ENCODE measurements around the gene RHBDF2.

RHBDF2 gene

DNA sequence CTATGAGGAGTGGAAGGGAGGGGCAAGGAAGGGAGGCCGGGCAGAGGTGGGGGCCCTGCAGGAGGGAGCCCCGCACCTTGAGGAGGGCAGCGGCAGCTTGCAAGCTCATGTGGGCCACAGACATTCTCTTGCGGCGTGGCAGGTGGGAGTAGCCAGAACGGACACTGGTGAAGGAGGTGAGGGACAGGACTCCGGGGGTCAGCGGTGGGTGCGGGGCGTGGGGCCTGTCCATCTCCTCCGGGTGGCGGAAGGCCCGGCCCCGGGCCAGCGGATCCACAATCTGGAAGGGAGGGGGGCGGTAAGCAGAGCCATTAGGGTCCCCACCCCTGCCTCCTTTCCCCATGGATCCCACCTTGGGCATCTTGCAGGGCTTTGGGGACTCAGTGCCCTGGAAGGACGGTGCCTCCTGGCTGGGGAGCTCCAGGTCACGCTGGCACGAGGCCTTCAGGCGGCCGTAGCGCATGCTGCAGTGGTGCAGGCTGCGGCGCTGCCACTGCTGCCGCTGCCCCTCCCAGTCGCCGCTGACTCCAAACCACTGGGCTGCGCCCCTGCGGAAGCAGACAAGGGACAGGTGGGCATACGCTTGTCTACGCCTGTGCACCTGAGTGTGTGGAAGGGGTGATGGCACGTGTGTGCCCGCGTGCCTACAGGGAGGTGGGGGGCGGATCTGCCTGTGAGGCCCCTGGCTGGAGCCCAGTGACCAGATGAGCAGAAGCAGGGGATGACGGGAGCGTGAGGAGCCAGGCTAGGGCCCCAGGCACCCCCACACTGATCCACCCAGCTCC, 22.3 kb downstream of the RHBDF2 start:
- DNase-seq (ENCODE audit: low read depth): no peak

DNA sequence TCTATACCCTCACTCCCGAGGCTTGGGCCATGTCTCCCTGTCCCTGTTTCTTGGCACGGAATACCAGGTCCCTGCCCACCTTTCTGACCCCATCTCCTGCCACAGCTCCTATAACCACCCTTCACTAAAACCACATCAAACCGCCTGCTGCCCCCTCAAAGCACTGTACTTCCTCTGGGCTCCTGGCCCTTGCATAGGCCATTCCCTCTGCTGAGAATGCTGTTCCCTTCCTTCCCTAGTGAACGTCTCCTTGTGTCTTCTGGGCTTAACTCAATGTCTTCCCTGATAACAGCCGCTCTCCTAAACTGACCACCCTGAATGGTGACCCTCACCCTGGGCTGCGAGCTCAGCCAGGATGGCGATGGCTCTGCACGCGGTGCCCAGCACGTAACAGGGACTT, 23.1 kb downstream of the RHBDF2 start:
- DNase-seq (ENCODE audit: low read depth): no peak

DNA sequence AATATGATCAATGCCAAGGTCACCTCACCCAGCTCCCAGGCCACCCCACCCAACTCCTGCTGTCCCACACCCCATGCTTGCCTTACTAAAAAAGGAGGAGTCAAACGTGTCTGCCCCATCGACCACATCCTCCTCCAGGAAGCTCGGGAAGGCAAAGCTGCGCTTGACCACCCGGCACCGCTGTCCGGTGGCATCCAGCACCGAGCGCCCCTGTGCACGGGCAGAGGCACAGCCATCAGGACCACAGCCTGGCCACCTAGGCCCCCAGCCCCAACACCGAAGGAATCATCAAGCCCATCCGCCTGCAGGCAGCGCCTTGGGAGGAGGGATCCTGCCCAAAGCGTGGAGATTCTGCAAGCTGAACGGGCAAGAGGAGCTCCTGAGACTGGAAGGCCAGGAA, 23.6 kb downstream of the RHBDF2 start:
- no peak for DNase-seq (ENCODE audit: low read depth)

DNA sequence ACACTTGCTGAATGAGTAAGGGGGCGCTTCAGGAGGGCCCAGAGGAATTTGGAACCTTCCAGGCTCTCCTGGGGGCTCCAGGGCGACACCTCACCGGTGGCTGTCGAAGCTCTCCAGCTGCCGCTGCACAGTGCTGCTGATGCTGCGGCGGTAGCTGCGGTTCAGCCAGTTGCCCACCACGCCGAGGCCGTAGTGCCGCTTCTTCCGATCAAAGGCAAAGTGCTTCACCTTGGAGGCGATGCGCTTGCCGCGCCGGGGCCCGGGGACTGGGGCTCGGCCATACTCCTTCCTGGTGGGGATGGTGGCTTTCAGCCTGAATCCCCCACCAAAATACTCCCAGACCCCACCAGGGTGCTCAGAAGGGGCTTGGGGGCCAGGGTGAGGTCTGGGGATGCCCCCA, 24.5 kb downstream of the RHBDF2 start:
- DNase-seq (ENCODE audit: low read depth): no peak

DNA sequence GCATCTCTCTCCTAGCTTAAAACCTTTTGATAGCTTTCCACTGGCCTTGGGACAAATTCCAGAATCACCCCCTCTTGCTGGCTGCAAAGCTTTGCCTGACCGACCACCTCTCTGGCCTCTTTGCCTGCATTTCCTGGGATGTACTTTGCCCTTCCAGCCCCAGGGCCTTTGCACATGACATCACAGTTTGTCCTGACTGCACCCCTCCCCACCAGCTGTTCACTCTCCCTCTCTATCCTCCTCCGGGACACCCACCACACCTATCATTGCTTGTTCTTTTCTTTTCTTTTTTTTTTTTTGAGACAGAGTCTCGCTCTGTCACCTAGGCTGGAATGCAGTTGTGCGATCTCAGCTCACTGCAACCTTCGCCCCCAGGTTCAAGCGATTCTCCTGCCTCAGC, 25.9 kb downstream of the RHBDF2 start:
- DNase-seq (ENCODE audit: low read depth): no peak

DNA sequence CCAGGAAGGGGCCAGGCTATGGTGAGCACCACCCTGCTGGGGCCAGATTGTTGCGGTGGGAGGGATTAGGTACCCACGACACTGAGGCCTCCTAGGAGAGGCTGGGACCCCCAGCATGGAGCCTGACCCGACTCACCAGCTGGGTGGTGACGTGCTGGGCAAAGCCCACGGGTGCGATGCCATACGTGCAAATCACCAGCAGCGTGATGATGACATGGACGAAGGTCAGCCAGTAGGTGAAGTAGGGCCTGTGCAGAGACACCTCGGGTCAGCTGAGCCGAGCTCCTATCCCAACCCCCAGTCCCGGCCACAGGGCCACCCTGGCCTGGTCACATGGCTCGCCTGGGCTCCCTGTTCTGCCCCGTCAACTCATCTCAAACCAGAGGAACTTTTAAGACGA, 26.3 kb downstream of the RHBDF2 start:
- DNase-seq (ENCODE audit: low read depth): no peak

DNA sequence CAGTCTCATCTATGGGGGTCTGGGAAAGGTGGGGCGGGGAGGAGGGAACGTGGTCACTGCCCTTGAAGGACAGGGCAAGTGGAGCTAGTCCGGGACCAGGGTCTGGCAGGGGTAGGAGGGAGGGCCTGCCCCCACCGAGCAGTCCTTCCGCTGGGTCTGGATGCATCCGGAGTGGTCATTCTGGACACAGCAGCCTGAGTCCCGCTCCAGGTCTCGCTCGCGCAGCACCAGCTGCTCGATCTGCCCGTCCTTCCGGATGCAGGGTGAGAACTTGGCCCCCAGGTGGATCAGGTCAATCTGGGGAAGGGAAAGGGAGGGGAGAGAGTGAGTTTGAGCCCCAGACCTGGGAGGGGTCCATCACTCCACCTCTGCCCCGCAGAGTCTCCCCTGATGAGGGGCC, 27.0 kb downstream of the RHBDF2 start:
- no peak for DNase-seq (ENCODE audit: low read depth)

DNA sequence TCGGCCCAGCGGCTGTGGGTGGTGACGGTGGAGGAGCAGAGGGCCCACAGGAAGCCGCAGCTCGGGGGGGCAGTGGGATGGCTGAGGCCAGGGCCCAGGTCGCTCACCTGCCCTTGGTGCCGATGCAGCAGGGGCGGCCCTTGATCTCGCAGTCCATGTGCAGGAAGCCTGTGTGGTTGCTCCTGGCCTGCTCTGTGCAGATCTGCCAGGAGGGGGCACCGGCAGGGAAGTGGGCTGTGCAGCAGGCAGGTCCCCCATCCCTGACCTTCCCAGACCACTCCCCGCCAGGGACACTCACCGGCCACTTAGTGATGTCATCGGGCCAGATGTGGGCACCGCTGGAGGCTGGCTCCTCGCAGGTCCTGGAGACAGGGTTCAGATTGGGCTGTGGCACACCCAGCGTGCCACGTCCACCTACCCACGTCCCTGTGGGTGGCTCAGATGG, 27.7 kb downstream of the RHBDF2 start:
- no peak for DNase-seq (ENCODE audit: low read depth)

DNA sequence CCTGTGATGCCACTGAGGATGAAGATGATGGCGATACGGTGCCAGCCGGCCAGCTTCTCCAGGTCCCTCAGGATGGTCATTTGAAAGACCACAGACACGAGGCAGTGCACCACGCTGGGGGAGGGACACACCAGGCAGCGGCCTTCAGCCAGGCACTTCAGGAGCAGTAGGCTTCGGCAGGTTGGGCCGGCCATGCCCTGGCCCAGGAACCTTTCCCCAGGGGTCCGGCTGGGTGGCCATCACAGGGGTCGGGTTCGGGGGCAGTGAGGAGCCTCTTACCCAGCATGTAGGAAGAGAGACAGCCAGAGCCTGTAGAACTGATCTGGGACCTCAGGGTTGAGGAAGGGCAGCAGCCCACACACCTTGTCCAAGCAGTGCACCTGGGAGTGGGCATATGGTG, 28.5 kb downstream of the RHBDF2 start:
- DNase-seq (ENCODE audit: low read depth): no peak

DNA sequence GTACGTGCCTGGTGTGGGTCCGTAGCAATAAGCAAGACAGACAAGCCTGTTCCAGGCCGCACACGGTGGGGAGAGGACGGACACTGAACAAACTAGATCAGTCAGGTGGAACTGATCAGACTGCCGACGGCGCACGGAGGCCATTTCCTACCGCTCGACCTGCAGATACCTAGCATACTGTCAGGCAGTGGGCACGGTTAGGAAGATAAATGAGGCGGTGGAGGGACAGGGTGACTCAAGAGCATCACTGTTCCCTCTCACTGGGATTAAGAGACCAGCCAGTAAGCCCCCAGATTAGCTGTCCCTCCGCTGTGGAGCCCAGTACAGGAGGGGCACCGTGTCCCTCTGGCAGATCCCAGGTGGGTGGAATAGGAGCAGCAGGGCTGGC, 29.0 kb downstream of the RHBDF2 start:
- no peak for DNase-seq (ENCODE audit: low read depth)

DNA sequence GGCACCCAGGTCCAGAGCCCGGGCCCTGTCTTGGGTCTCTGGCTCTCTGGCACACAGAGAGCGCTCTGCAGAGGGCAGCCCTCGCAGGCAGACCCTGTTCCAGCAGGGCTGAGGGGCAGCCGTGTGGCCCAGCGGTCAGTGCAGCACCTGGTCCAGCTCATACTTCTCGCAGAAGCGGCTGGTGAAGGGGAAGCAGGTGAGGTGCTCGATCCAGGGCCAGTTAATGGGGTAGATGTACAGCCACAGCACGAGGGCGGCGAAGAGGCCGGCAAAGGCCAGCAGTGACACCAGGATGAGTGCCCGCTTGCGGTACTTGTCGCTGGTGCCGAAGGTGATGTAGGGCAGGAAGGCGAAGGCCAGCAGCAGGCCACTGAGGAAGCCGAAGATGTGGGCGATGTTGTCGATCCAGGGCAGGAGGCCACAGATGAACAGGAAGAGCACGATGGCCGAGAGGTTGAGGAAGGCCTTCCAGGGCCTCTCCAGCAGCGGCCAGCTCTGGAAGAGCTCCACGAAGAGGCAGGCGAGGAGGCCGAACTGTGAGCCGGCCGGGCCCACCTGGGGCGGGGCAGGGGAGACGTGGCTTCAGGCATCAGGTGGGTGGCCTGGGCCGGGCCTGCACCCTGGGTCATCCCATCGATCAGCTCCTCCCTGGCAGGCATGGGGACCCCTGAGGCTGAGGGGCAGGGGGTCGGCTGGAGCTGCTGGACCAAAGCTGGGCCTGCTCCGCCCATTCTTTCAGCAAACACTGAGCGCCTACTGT, 29.5 kb downstream of the RHBDF2 start:
- DNase-seq (ENCODE audit: low read depth): no peak

DNA sequence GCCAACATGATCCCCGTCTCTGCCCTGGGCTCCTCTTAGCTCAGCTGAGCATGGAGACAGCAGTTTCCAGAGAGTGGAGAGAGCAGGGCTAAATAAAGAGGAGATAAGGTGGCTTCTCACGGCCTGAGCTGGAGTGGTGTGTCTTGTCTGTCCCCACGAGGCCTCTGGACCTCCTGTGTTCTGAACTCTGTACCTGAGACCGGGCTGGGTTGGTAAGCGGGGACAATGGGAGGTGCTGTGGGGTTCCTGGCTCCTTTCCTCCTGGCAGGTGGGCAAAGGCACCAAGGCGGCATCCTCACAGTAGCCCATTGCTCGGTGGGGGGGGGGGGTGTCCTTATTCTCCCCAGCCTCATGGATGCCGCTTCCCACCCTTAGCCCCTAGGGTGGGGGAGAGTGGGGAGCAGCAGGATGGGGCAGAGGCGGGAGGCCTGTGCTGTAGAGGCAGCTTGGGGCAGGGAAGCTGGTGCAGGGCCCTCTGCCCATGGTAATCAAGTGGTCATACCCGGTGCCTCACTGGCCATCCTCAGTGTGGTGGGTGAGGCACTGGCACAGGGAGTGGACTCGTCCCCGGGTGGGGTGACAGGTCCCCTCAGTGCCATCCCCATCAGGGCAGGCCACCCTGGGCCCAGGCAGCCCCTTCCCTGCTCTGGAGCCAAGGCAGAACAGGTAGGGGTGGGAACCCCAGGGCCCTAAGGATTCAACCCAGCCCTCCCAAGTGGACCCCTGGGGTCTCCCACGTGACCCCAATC, 31.1 kb downstream of the RHBDF2 start:
- DNase-seq (ENCODE audit: low read depth): no peak

DNA sequence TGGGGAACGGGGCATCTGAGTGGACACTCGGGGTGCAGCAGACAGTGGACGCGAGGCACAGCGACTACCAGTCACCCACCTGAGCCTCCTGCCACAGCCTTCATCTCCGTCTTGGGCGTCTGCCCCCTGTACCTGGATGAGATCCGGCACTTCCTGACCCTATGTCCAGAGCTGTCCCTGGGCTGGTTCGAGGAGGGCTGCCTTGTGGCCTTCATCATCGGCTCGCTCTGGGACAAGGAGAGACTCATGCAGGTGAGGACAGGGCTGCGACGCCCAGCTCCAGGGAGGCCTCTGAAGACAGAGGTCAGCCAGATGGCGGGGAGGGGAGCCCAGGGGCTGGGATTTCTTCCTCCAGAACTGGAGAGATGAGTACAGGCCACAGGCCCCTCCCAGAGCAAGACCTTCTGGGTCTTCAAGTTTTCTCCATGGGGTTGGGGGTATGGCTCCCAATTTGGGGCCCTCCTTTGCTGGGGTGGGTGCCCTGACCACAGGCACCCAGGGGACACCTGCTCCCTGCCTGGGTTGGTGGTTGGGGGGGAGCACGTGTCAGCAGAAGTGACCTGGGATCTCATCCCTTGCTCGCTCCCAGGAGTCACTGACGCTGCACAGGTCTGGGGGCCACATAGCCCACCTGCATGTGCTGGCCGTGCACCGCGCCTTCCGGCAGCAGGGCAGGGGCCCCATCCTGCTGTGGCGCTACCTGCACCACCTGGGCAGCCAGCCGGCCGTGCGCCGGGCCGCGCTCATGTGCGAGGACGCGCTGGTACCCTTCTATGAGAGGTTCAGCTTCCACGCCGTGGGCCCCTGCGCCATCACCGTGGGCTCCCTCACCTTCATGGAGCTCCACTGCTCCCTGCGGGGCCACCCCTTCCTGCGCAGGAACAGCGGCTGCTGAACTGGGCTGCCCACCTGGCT, 31.9 kb downstream of the RHBDF2 start:
- DNase-seq (ENCODE audit: low read depth): no peak

DNA sequence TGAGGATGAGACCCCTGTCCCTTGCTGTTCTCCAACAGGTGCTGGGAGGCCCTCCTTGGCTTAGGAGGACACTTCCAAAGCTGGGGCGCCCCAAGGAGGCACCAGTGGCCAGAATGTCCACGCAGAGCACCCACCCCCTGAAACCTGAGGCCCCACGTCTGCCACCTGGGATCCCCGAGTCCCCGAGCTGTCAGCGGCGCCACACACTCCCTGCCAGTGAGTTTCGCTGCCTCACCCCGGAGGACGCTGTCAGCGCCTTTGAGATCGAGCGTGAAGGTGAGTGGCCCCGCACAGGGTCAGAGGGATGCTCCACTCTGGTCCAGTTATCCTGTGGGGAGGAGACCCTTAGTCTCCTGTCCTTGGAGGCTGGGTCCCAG, 32.6 kb downstream of the RHBDF2 start:
- no peak for DNase-seq (ENCODE audit: low read depth)

DNA sequence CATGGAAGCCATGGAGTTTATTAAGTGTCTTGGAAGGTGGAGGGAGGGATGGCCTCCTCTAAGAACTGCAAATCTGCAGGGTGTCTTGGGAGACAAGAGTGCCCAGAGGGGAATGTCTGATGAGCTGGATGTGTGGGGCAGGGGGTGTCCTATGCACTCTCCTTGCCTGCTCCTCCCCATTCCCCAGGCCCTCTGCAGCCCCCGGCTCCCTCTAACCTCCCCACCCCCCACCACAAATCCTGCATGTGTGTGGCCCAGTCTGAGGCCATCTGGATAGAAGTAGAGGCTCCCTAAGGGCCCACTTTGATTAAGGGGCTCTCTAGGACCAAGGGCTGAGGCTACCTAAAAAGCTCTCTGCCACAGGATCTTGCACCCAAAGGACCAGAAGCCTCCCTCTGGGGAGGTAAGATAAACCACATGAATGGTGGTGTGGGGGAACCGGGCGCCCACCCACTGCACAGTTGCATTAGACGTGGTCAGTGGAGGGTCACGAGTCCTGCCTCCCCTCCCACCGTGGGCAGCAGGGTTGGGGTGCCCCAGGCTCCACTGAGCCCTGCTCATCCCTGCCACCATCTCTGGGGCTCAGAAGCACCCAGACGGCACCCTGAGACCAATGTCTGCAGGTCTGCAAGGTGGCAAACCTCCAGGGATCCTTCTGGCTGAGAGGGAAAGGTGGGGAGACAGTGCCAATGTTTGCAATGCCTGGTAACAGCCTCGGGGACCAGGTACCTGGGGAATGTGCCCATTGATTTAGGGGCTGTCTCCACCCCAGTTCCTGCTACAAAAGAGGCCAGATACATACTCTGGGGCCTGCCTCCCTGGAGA, 33.2 kb downstream of the RHBDF2 start:
- no peak for DNase-seq (ENCODE audit: low read depth)

DNA sequence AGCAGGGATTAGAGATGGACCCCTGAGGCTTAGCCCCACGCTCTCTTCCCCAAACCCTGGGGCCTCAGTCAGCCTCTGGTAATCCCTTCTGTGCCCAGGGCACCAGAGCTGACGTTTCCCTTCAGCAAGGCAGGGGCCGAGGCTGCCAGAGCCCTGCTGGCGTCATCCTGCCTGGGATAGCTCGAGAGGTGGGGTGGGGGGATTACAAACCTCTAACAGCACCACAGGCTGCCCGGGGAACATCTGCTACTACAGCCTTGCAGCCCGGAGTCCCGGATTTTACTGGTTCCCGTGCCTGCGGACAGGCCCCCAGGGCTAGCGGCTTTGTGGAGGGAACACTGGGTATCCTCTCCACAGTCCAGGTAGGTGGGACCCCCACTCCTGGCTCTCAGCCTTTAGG, 33.9 kb downstream of the RHBDF2 start, which contains the start of gene AANAT:
TSS of gene AANAT (plus strand) at position 238 of the 400 bp plus-strand sequence. CDS start 1,144 bp downstream, outside the sequence.
- no peak for DNase-seq (ENCODE audit: low read depth)

DNA sequence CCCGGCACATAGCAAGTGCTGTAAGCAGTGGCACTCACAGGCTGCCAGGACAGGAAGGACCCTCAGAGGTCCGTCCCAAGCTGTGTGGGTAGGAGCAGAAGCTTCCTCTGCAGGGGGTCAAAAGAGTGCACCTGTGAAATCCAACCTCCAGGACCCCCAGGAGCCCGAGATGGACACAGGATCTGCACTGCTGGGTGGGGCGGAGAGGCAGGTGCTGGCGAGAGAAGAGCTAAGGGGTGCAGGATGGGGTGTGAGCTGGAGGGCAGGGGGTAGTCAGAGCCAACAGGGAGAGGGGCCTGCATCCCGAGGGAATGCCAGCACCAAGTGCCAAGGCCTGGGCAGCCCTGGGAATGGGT, 34.5 kb downstream of the RHBDF2 start:
- no peak for DNase-seq (ENCODE audit: low read depth)

DNA sequence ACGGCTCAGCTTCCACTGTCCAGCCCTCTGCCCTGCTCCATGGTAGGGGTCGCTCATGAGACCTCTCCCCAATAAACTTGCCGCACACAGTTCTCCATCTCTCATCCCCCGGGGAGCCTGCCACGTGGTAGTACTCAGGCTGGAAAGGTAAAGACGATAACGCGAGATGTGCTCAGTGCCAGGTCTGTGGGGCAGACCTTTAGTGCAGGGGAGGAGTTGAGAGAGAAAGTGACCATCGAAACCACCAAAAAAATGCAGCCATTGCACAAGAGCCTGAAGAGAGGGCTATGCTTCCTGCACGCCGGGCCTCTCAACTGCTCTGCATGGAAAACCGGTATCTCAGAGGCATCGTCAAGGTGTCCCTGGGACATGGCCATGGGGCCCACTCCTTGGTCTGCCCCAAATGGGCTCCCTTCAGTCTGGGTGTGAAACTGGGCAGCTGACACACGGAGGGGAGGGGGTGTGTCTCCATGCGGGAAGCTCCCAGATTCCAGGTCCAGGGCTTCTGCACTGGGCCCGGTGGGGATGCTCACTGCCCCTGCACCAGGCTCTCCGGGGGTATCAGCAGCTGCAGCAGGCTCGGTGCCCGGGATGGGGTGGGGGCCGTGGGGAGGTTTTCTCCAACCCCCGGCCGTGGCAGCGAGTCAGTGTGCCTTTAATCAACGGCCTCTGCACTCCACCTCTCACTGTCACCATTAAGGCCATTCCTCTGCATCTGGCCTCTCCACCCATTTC, 38.5 kb downstream of the RHBDF2 start:
- DNase-seq (ENCODE audit: low read depth): no peak

DNA sequence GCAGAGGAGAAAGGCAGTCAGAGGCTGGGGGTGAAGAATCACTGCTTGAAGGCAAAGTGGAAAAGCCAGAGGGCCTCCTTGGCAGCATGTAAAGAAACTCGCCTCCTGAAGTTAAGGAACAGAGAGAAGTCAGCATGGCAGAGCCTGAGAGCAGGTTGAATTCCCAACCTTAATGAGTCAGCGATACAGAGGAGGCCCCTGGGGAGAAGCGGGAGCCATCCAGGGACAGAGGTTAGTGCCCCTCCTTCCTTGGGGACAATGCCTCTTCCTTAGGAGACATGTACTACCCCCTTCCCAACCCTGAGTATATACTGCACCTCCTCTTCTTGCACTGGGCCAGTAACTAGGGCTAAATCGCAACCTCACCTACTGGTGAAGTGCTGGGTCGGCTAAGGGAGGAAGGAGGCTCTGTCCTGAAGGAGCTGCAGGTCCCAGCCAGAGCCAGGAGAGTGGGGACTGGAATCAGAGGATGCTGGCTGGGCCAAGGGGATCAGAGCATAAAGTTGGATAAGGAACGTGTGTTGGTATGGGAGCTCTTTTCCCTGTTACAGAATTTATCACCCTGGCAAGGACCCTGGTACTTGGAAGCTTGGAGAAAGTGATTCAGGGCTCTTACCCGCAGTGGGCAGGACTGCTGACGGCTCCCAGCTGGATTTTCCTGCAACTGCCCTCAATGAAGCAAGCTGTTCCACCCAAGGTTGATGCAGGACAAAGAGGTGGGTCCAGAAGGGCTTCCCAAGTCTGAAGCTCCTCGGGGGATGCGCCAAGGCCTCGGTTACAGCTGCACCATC, 39.3 kb downstream of the RHBDF2 start:
- DNase-seq (ENCODE audit: low read depth): no peak

Measured in stimulated activated CD8-positive, alpha-beta memory T cell treated with anti-CD3 and anti-CD28 coated beads, Interleukin-12 subunit alpha, Interleukin-12 subunit beta, amount 100 ng/mL, for 4 hours (primary cell).